ENCODE data around the gene ETF1. TPM values are rescaled to one million over a fixed set of nuclear protein-coding genes. Genes with fewer than 3 reads are reported as not detected.
"Not testable (repeated sequence)": the region's sequence is repeated elsewhere in the genome, so short reads cannot be mapped to it uniquely, and the experiment has no call there.

The ETF1 gene
- total RNA-seq, 2 experiments from 2014 or later, result 65.2 to 68.1 TPM

DNA sequence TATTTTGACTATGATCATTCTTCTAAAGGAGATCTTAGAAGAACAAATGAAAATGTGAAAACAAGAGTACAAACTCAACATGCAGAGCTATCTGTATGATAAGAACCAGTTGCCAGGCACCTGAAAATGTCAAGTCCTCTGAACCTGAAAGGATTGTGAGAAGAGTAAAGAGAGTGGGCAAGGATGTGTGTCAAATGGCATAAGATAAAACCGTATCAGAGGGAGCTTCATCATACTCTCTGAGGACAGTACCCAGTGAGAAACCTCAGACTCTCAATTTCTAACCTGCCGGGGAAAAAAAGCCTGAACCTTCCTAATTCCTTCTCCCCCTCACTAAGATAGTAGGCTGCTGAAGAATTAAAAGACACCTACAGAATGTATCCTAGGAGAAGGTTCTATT is 6.8 kb downstream of the ETF1 start:
- H3K4me1 Mint-ChIP-seq, result peaks cover 38% of the 10 kb centered on the region
- no peak for DNase-seq
- POLR2A ChIA-PET, result no interaction called here
- no peak overlapping the region for H3K4me3 Mint-ChIP-seq
- H3K27ac Mint-ChIP-seq, result peak overlapping the region; percentile 59
- H3K9me3 Mint-ChIP-seq, result no peaks in the 10 kb centered on the region
- no peaks in the 10 kb centered on the region for H3K27me3 Mint-ChIP-seq
- peaks cover 12% of the 10 kb centered on the region for H3K36me3 Mint-ChIP-seq
- ATAC-seq (ENCODE audit: low read depth), result peak; percentile 31

GRCh38 chr5:138533973-138534941 is 8.8 kb downstream of the ETF1 start:
- Mint-ChIP-seq H3K9me3 (no peaks in the 10 kb centered on the region), H3K36me3 (peaks cover 15% of the 10 kb centered on the region), H3K4me3 (no peak overlapping the region), H3K27ac (no peak overlapping the region), H3K27me3 (no peaks in the 10 kb centered on the region), H3K4me1 (peaks cover 28% of the 10 kb centered on the region)
- DNase-seq (no peak), ATAC-seq (ENCODE audit: low read depth) (no peak)
- POLR2A ChIA-PET, result interaction anchor here (1.2 kb wide), 1 partner anchor 9 kb away, joined by 4 read pairs; the partner anchor contains the start of gene ETF1

DNA sequence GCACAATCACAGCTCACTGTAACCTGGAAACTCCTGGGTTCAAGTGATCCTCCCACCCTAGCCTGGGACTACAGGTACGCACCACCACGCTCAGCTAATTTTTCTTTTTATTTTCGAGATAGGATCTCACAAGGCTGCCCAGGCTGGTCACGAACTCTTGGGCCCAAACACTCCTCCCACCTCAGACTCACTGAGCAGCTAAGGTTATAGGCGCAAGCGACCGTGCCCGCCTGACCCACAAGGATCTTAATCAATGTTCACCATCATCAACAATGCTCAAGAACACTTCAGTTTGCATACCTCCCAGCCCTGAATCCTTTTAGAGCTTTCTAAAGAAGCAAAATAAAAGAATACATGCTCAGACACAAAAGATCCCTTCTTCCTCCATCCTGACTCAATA is 13.2 kb downstream of the ETF1 start:
- Mint-ChIP-seq H3K36me3 (peaks cover 12% of the 10 kb centered on the region), H3K27ac (no peak overlapping the region), H3K4me3 (no peak overlapping the region), H3K27me3 (no peaks in the 10 kb centered on the region), H3K9me3 (no peaks in the 10 kb centered on the region), H3K4me1 (peaks cover 24% of the 10 kb centered on the region)
- POLR2A ChIA-PET, result no interaction called here
- ATAC-seq (ENCODE audit: low read depth) (no peak), DNase-seq (no peak)

DNA sequence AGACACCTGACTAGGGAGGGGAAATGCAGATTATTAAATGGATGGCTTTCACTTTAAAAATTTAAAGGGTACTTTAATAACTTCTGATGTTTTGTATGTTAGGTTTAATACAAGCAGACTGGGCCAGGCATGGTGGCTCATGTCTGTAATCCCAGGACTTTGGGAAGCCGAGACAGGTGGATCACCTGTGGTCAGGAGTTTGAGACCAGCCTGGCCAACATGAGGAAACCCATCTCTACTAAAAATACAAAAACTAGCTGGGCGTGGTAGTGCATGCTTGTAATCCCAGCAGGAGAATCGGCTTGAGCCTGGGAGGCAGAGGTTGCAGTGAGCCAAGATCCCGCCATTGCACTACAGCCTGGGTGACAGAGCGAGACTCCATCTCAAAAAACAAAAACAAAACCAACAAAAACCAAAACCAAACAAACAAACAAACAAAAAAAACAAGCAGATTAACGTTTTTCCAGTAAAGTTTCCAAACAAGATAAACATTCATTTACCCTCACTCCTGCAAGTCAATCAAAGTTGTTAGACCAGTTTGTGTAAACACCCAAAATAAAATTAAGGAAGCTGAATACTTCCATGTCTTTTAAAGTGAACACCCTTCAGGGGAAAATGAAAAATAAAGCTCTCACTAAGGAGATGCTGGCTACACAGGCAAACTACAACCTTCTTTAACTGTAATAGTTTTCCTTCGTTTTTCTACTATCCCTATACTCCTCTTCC is 14.1 kb downstream of the ETF1 start:
- Mint-ChIP-seq H3K36me3 (peaks cover 9% of the 10 kb centered on the region), H3K4me1 (peaks cover 24% of the 10 kb centered on the region), H3K9me3 (no peaks in the 10 kb centered on the region), H3K4me3 (no peak overlapping the region), H3K27ac (no peak overlapping the region), H3K27me3 (no peaks in the 10 kb centered on the region)
- DNase-seq (no peak), ATAC-seq (ENCODE audit: low read depth) (no peak)
- POLR2A ChIA-PET, result no interaction called here

DNA sequence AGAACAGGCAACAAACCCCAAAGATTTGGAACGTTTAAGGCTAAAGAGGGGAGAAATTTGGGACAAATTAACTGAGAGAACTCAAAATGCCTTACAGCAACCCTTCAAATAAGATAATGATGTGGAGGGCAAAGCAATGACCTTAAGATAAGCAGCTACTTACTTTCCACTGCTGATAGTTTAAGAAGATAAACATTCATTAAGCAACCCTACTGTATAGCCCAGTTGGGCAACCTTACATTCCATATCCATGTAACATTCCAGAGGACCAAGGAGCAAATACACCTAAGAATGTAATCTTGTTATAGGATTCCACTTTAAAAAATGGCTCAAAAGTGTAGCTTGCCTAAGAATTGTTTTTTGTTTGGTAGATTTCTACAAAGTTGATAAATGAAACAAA is 14.8 kb downstream of the ETF1 start:
- Mint-ChIP-seq H3K9me3 (no peaks in the 10 kb centered on the region), H3K36me3 (peaks cover 8% of the 10 kb centered on the region), H3K27ac (no peak overlapping the region), H3K4me3 (no peak overlapping the region), H3K4me1 (peaks cover 21% of the 10 kb centered on the region), H3K27me3 (no peaks in the 10 kb centered on the region)
- DNase-seq, result no peak
- POLR2A ChIA-PET, result no interaction called here
- no peak for ATAC-seq (ENCODE audit: low read depth)

- H3K27ac Mint-ChIP-seq, result peak overlapping the region; percentile 16
- ATAC-seq (ENCODE audit: low read depth), result no peak
- no peak overlapping the region for H3K4me3 Mint-ChIP-seq
- no peak for DNase-seq
- H3K27me3 Mint-ChIP-seq, result no peaks in the 10 kb centered on the region
- H3K4me1 Mint-ChIP-seq, result peaks cover 18% of the 10 kb centered on the region
- no peaks in the 10 kb centered on the region for H3K9me3 Mint-ChIP-seq
- POLR2A ChIA-PET, result interaction anchor here (1.1 kb wide), 1 partner anchor 16 kb away, joined by 3 read pairs; the partner anchor contains the start of gene ETF1
- H3K36me3 Mint-ChIP-seq, result peaks cover 7% of the 10 kb centered on the region
Observed at GRCh38 chr5:138527170-138527569, 15.9 kb downstream of the ETF1 start.

DNA sequence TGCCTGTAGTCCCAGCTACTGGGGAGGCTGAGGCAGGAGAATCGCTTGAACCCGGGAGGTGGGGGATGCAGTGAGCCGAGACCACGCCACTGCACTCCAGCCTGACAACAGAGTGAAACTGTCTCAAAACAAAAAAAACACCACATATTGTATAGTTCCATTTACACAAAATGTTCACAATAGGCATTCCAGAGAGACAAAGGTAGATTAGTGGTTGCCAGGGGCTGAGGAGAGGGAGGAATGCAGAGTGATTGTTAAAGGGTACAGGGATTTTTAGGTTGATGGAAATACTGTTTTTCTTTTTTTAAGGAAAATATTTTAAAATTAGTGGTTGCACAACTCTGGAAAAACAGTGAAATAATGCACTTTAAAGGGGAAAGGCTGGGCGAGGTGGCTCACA is 19.6 kb downstream of the ETF1 start:
- H3K27me3 Mint-ChIP-seq, result no peaks in the 10 kb centered on the region
- H3K9me3 Mint-ChIP-seq, result no peaks in the 10 kb centered on the region
- ATAC-seq (ENCODE audit: low read depth), result no peak
- H3K27ac Mint-ChIP-seq, result no peak overlapping the region
- H3K36me3 Mint-ChIP-seq, result peaks cover 7% of the 10 kb centered on the region
- no peak for DNase-seq
- H3K4me1 Mint-ChIP-seq, result peaks cover 13% of the 10 kb centered on the region
- no peak overlapping the region for H3K4me3 Mint-ChIP-seq
- POLR2A ChIA-PET, result no interaction called here

DNA sequence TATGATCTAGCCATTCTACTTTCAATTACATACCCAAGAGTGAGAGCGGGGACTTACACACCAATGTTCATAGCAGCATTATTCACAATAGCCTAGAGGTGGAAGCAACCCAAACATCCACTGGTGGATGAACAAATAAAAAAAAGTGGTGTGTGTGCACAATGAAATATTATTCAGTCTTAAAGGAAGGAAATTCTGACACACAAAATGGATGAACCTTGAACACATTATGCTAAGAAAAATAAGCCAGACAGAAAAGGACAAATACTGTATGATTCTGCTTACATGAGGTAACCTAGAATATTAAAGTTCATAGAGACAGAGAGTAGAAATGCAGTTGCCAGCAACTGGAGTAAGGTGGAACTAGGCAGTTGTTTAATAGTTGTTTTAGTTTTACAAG is 22.1 kb downstream of the ETF1 start:
- ATAC-seq (ENCODE audit: low read depth), result no peak
- peaks cover 7% of the 10 kb centered on the region for H3K4me1 Mint-ChIP-seq
- H3K27ac Mint-ChIP-seq, result no peak overlapping the region
- H3K9me3 Mint-ChIP-seq, result no peaks in the 10 kb centered on the region
- DNase-seq, result no peak
- peaks cover 15% of the 10 kb centered on the region for H3K36me3 Mint-ChIP-seq
- H3K4me3 Mint-ChIP-seq, result no peak overlapping the region
- POLR2A ChIA-PET, result interaction anchor here (0.5 kb wide), 1 partner anchor 23 kb away, joined by 7 read pairs; no protein-coding TSS in a partner anchor
- no peaks in the 10 kb centered on the region for H3K27me3 Mint-ChIP-seq

DNA sequence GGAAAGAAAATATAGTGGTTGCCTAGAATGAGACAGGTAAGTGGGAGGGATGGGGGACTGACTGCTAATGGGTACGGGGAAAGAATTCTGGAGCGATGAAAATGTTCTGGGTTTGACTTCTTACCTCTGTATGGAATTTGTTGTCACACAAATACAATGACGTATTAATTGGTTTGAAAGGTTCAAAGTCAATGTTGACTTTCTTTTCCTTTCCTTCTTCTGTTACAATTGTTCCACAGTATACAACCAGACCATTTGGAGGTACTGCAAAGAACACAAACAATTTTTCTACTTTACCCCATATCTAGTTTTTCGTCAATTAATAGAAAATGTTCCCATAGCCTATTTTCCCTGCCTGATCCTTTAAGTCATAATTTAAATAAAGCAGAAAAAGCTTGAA is 25.6 kb downstream of the ETF1 start:
- no peak for DNase-seq
- ATAC-seq (ENCODE audit: low read depth), result no peak
- POLR2A ChIA-PET, result no interaction called here
- Mint-ChIP-seq H3K27me3 (no peaks in the 10 kb centered on the region), H3K4me3 (no peak overlapping the region), H3K4me1 (peaks cover 7% of the 10 kb centered on the region), H3K36me3 (peaks cover 24% of the 10 kb centered on the region), H3K27ac (no peak overlapping the region), H3K9me3 (no peaks in the 10 kb centered on the region)

DNA sequence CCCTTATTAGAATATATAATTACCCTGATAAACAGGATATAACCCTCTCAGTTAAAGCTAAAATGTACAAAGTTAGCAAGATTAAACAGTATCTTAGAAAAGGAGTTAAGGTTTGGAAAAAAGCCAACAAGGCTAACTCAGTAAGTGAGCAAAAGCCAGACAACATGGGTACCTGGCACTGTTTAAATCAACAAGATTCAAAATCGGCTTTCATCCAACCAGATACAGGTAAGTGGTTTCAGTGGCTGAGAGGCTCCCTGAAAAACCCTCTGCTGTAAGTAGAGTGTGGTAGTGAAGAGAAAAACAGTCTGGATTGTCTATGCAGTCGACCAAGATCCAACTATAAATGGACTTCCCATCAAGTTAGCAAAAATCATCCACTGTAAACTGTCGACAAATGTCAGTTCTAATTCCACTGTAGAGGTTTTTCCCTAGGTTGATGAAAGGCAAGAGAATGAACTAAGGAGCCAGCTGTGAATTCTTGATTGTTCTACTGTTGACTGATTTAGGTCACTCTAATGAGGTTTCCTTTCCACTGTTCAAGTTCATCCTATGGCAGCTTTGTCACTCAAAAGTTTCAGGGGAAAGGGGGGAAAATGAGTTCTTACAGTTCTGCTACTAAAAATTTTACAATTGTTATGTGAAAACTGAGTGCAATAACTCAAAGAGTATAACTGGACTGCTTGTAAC is 27.3 kb downstream of the ETF1 start:
- no peak overlapping the region for H3K4me3 Mint-ChIP-seq
- POLR2A ChIA-PET, result no interaction called here
- H3K27me3 Mint-ChIP-seq, result no peaks in the 10 kb centered on the region
- no peaks in the 10 kb centered on the region for H3K9me3 Mint-ChIP-seq
- no peak for ATAC-seq (ENCODE audit: low read depth)
- H3K36me3 Mint-ChIP-seq, result peaks cover 28% of the 10 kb centered on the region
- DNase-seq, result no peak
- H3K27ac Mint-ChIP-seq, result peak overlapping the region; percentile 9
- peaks cover 4% of the 10 kb centered on the region for H3K4me1 Mint-ChIP-seq

DNA sequence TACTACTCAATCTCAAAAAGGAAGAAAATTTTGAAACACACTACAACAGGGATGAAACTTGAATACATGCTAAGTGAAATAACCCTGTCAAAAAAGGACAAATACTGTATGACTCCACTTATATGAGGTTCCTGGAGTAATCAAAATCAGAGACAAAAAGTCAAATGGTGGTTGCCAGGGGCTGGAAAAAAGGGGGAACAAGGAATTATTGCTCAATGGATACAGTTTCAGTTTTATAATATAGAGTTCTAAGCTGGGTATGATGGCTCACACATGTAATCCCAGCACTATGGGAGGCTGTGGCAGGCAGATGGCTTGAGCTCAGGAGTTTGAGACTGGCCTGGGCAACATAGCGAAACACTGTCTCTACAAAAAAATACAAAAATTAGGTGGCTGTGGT is 29.0 kb downstream of the ETF1 start:
- ATAC-seq (ENCODE audit: low read depth) (no peak), DNase-seq (no peak)
- Mint-ChIP-seq H3K27me3 (no peaks in the 10 kb centered on the region), H3K9me3 (no peaks in the 10 kb centered on the region), H3K27ac (no peak overlapping the region), H3K4me3 (no peak overlapping the region), H3K36me3 (peaks cover 35% of the 10 kb centered on the region), H3K4me1 (peaks cover 2% of the 10 kb centered on the region)
- POLR2A ChIA-PET, result no interaction called here

GRCh38 chr5:138508958-138509357 is 34.1 kb downstream of the ETF1 start:
- no peaks in the 10 kb centered on the region for H3K9me3 Mint-ChIP-seq
- ATAC-seq (ENCODE audit: low read depth) (no peak), DNase-seq (no peak)
- POLR2A ChIA-PET, result no interaction called here
- no peaks in the 10 kb centered on the region for H3K27me3 Mint-ChIP-seq
- peaks cover 2% of the 10 kb centered on the region for H3K4me1 Mint-ChIP-seq
- peaks cover 32% of the 10 kb centered on the region for H3K36me3 Mint-ChIP-seq
- H3K27ac Mint-ChIP-seq, result peak overlapping the region; percentile 11
- H3K4me3 Mint-ChIP-seq, result no peak overlapping the region

DNA sequence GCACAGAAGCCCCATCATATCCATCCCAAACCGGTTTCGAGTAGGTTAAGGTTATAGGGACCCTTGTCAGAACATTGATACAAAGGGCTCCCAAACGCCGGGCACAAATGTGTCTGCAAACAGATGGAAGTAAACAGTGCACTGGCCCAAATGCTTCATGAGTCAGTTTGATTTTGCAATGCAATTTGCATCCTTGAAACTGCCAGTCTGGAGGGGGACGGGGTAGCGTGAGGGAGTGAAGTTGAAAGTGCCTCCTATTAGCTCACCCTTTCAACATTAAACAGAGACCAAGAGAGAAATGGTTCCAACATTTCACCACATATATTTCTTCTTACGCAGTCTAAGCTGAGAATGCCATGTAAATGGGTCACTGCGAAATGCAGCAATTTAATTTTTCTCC is 35.6 kb downstream of the ETF1 start:
- H3K9me3 Mint-ChIP-seq; ATAC-seq (ENCODE audit: low read depth); DNase-seq; POLR2A ChIA-PET; H3K27me3 Mint-ChIP-seq; H3K4me1 Mint-ChIP-seq; H3K4me3 Mint-ChIP-seq: not testable (repeated sequence)
- peaks cover 29% of the 10 kb centered on the region for H3K36me3 Mint-ChIP-seq
- peak overlapping the region; percentile 5 for H3K27ac Mint-ChIP-seq

All from activated naive CD8-positive, alpha-beta T cell treated with anti-CD3 and anti-CD28 coated beads, Interleukin-2, amount 10 ng/mL, durations not matched to agents 7 days and 5 days (primary cell).